Inflammatory macrophage treated with lipopolysaccharide for 4 hours (primary cell): ENCODE measurements around the gene CYTH4.
A peak's percentile ranks its signal among the peaks of the same experiment; 100 is the strongest.
"Not testable (repeated sequence)": the region's sequence is repeated elsewhere in the genome, so short reads cannot be mapped to it uniquely, and the experiment has no call there.

Experiments used
- DNase-seq: peaks from one replicate; pipeline ENCODE4 v3.0.0-alpha.2; 2020

The CYTH4 gene

DNA sequence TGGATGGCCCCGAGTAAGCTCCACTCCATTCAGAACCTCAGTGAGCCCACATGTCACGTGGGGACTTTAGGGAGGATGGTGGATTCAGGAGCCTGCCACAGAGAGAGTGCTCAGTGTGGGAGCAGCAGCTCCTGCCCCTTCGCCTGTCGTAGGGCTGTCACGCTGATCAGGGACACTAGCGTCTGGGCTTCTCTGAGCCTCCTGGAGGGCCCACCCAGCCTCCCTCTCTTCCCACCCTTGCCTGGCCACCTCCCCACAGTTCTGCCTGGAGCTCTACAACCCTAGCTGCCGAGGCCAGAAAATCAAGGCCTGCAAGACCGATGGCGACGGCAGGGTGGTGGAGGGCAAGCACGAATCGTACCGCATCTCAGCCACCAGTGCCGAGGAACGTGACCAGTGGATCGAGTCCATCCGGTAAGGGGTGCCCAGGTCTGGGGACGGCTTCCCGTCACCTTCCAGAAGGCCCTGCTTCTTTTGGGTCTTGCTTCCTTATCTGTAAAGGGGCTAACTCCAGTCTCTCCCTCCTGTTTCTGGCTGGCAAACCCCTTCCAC lies 29.5 kb downstream of the CYTH4 start:
- no peak for DNase-seq

- peak; percentile 19 for DNase-seq
Observed at GRCh38 chr22:37312549-37313183, 30.4 kb downstream of the CYTH4 start.

DNA sequence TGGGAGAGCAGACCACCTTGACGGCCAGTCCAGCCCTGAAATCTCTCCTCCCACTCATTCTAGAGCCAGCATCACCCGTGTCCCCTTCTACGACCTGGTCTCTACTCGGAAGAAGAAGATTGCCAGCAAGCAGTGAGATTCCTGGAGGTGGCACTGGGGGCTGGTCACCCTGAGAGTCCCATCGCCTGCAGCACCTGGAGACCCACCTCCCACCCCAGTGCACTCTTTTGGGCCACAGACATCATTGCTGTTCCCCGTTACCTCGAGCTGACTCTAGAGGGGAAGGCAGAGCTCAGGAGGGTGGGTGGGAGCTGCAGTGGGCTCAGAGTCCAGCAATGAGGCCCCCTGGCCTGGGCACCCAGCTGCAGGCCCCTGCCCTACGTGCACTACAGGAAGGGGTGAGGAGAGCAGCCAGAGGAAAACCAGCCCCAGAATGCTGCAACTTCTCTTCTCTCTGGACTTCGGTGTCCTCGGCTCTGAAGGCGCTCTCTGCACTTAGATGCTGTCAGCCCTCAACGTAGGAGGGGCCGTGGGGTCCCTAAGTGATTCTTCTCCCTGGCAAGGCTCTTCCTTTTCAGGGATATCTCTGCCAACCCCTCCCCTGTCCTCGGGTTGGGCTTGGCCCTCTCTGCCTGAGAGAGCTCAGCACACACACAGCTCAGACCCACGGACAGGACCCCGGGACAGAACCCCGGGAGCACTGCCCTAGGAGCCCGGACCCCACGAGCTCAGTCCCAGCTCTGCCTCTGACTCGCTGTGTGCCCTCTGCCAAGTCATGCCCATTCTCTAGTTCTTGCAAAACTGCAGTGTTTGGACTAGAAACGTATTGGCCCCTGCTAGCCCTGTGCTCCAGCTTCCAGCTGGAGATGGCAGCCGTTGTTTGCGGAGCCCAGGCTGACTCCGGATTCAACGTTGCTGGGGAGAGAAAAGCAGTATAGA lies 31.3 kb downstream of the CYTH4 start:
- no peak for DNase-seq

DNA sequence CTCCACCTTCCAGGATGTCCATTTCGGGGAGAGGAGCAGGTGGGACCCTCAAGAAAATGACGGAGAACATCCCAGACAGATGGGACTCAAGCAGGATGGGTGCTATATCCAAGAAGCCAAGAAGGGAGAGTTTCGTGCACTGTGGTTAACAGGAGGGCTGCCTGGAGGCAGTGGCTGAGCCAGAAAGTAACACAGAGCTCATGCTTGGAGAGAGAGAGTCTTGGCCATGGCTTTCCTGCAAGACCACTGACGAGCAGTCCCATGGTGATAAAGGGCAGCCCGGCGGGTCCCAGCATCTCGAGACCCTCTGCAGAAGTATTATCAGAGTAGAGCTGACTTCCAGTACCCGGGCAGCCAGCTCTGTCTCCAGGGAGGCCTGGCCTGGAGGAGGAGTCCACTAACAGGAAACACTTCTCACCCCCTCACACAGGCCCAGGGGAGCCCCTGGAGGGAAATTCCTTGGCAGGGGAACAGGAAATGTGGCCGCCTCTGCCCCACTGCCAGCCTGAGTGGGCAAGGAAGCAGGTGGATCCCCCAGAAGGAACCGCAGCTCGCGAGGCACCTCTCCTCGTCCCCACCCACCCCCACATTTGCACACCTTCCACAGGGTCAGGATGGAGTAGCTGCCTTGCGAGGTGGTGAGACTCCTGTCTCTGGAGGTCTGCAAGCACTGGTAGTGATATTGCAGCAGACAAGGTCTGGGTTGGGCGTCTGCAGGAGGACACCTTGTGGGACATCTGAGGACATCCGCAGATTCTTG lies 32.2 kb downstream of the CYTH4 start:
- peak; percentile 48 for DNase-seq

- DNase-seq, result no peak
Observed at GRCh38 chr22:37316405-37316804, 34.1 kb downstream of the CYTH4 start.

- DNase-seq, result peak; percentile 82
Observed at GRCh38 chr22:37316875-37317371, 34.6 kb downstream of the CYTH4 start.

DNA sequence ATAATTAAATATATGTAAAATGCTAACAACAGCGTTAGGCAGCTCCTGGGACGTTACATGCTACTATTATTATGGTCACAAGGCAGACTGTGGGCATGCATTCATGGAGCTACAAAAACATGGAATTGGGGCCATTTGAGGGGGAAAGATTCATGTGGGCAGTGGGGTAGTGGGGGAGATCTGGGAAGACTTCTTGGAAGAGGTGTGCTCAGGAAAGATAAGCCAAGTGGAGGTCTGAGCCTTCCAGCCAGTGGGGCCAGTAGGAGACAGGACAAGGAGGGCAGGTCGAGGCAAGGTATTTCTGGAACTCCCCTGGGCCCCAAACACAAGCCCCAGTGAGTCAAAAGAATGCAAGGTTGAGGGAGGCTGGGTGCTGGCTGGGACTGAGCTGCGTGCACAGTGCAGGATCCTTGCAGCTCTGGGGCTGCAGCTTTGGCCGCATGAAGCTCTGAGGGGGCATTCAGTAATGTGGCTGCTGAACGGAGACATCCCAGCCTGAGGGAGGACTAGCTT lies 35.4 kb downstream of the CYTH4 start:
- DNase-seq, result no peak

DNA sequence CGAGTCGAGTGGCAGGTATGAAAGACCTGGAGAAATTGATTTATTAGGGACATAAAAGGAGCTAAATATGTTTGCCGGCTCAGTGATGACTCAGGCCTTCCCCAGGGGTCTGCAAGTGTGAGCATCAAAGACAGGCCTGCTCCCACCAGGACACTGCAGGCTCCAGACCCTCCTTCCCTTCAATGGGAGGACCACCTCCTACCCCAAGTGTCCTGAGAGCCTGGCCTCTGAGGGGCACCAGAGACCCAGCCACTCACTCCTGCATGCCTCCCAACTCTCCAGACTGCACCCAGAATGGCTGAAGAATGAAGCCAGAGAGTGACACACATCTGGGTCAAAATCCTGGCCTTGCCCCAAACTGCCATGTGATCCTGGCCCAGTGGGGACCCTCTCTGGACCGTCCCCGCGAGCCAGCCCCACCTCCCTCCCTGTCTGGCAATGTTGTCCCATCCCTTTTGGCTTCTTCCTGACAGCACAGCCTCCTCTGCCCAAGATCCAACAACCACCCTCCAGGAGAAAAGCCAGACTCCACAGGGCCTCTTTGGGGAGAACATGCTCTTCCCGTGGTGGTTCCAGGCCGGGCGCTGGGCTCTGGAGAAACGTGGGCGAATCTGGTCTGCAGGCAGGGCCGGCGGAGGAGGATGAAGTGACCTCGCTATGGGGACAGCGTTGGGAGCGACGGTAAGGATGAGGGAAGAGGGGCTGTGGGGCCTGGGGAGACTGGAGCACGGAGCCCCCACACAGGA lies 36.2 kb downstream of the CYTH4 start:
- no peak for DNase-seq

GRCh38 chr22:37319469-37319868 lies 37.2 kb downstream of the CYTH4 start:
- no peak for DNase-seq

GRCh38 chr22:37320726-37321677 lies 38.7 kb downstream of the CYTH4 start:
- peak; percentile 70 for DNase-seq

GRCh38 chr22:37324340-37325038 lies 42.2 kb downstream of the CYTH4 start:
- DNase-seq, result no peak

- DNase-seq, result no peak
Observed at GRCh38 chr22:37325039-37325395, 42.7 kb downstream of the CYTH4 start.

DNA sequence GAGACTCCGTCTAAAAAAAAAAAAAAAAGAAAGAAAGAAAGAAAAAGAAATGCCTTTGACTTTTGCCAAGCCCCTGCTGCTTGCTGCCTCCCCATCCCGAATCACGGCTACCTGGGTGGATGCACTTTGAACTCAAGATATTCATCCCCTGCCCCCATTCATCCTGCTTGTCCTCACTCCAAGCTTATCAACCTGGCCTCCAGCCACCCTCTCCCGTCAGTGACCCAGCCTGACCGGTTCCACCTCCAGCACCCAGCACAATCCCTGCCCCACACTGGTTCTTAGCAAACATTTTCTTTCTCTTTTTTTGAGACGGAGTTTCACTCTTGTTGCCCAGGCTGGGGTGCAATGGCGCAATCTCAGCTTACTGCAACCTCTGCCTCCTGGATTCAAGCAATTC lies 44.4 kb downstream of the CYTH4 start:
- no peak for DNase-seq

GRCh38 chr22:37328017-37328416 lies 45.7 kb downstream of the CYTH4 start:
- no peak for DNase-seq

GRCh38 chr22:37328538-37329237 lies 46.4 kb downstream of the CYTH4 start:
- not testable (repeated sequence) for DNase-seq

- DNase-seq, result no peak
Observed at GRCh38 chr22:37329238-37330140, 47.2 kb downstream of the CYTH4 start.

- DNase-seq, result peak; percentile 45
Observed at GRCh38 chr22:37330200-37331033, 48.1 kb downstream of the CYTH4 start.
